ENCODE measurements around the gene BCAS3. TPM values are rescaled to one million over a fixed set of nuclear protein-coding genes. Genes with fewer than 3 reads are reported as not detected.

Gene BCAS3
- total and polyA plus RNA-seq, 4 donors = 5.8 to 24.6 (median 10.1) TPM

- H3K9me3 ChIP-seq (ENCODE audit: control insufficient read depth in 4 of 4, low read length in 3 of 4) = peaks cover 0 to 3% (median 0%) of the 10 kb centered on the region in 4 donors
- no peaks in the 10 kb centered on the region for H3K27me3 ChIP-seq (ENCODE audit: control insufficient read depth in 4 of 4, insufficient read depth in 4 of 4, low read length in 3 of 4)
- no peaks in the 10 kb centered on the region for H3K4me1 ChIP-seq (ENCODE audit: control insufficient read depth in 4 of 4, insufficient read depth in 4 of 4, low read length in 3 of 4)
- H3K4me3 ChIP-seq (ENCODE audit: low read depth in 1 of 3, low read length in 3 of 3) = peak overlapping the region in 1 of 3 donors; percentile 26
- no peak overlapping the region for H3K9ac ChIP-seq (ENCODE audit: low read depth in 1 of 2, low read length in 2 of 2)
- DNase-seq (ENCODE audit: low spot score) = no peak
- no peak overlapping the region for H3K27ac ChIP-seq (ENCODE audit: low read depth in 1 of 2, low read length in 2 of 2)
- no peaks in the 10 kb centered on the region for H3K36me3 ChIP-seq (ENCODE audit: control insufficient read depth in 4 of 4, insufficient read depth in 3 of 4, low read depth in 1 of 4, low read length in 3 of 4)
- TF ChIP-seq, protein P1, sequence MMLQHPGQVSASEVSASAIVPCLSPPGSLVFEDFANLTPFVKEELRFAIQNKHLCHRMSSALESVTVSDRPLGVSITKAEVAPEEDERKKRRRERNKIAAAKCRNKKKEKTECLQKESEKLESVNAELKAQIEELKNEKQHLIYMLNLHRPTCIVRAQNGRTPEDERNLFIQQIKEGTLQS (IDR thresholded peaks at IDR 0.05) = no peak
- no peak for TF ChIP-seq EGR1 (IDR thresholded peaks at IDR 0.05; ENCODE audit: low read depth in 2 of 2)
- TF ChIP-seq GABPA (IDR thresholded peaks at IDR 0.05 in 1 of 2, conservative IDR thresholded peaks at IDR 0.05 in 1 of 2) = no peak
- TF ChIP-seq, protein P2, sequence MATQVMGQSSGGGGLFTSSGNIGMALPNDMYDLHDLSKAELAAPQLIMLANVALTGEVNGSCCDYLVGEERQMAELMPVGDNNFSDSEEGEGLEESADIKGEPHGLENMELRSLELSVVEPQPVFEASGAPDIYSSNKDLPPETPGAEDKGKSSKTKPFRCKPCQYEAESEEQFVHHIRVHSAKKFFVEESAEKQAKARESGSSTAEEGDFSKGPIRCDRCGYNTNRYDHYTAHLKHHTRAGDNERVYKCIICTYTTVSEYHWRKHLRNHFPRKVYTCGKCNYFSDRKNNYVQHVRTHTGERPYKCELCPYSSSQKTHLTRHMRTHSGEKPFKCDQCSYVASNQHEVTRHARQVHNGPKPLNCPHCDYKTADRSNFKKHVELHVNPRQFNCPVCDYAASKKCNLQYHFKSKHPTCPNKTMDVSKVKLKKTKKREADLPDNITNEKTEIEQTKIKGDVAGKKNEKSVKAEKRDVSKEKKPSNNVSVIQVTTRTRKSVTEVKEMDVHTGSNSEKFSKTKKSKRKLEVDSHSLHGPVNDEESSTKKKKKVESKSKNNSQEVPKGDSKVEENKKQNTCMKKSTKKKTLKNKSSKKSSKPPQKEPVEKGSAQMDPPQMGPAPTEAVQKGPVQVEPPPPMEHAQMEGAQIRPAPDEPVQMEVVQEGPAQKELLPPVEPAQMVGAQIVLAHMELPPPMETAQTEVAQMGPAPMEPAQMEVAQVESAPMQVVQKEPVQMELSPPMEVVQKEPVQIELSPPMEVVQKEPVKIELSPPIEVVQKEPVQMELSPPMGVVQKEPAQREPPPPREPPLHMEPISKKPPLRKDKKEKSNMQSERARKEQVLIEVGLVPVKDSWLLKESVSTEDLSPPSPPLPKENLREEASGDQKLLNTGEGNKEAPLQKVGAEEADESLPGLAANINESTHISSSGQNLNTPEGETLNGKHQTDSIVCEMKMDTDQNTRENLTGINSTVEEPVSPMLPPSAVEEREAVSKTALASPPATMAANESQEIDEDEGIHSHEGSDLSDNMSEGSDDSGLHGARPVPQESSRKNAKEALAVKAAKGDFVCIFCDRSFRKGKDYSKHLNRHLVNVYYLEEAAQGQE (IDR thresholded peaks at IDR 0.05) = no peak
- no peak for TF ChIP-seq JUND (IDR thresholded peaks at IDR 0.05)
- no peak for TF ChIP-seq HNF4G (IDR thresholded peaks at IDR 0.05)
- no peak for TF ChIP-seq FOXA1 (IDR thresholded peaks at IDR 0.05)
- TF ChIP-seq RAD21 (IDR thresholded peaks at IDR 0.05) = no peak
- no peak for TF ChIP-seq HNF4A (conservative IDR thresholded peaks at IDR 0.05)
- TF ChIP-seq YY1 (IDR thresholded peaks at IDR 0.05) = no peak
- TF ChIP-seq, protein P3, sequence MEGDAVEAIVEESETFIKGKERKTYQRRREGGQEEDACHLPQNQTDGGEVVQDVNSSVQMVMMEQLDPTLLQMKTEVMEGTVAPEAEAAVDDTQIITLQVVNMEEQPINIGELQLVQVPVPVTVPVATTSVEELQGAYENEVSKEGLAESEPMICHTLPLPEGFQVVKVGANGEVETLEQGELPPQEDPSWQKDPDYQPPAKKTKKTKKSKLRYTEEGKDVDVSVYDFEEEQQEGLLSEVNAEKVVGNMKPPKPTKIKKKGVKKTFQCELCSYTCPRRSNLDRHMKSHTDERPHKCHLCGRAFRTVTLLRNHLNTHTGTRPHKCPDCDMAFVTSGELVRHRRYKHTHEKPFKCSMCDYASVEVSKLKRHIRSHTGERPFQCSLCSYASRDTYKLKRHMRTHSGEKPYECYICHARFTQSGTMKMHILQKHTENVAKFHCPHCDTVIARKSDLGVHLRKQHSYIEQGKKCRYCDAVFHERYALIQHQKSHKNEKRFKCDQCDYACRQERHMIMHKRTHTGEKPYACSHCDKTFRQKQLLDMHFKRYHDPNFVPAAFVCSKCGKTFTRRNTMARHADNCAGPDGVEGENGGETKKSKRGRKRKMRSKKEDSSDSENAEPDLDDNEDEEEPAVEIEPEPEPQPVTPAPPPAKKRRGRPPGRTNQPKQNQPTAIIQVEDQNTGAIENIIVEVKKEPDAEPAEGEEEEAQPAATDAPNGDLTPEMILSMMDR (IDR thresholded peaks at IDR 0.05; ENCODE audit: low read depth, low read length, missing input control) = no peak
- no peak for TF ChIP-seq MAX (IDR thresholded peaks at IDR 0.05)
- TF ChIP-seq SP1 (IDR thresholded peaks at IDR 0.05) = no peak
- TF ChIP-seq TAF1 (conservative IDR thresholded peaks at IDR 0.05) = no peak
- no peak for TF ChIP-seq NR2F2 (IDR thresholded peaks at IDR 0.05)
- TF ChIP-seq, protein P4, sequence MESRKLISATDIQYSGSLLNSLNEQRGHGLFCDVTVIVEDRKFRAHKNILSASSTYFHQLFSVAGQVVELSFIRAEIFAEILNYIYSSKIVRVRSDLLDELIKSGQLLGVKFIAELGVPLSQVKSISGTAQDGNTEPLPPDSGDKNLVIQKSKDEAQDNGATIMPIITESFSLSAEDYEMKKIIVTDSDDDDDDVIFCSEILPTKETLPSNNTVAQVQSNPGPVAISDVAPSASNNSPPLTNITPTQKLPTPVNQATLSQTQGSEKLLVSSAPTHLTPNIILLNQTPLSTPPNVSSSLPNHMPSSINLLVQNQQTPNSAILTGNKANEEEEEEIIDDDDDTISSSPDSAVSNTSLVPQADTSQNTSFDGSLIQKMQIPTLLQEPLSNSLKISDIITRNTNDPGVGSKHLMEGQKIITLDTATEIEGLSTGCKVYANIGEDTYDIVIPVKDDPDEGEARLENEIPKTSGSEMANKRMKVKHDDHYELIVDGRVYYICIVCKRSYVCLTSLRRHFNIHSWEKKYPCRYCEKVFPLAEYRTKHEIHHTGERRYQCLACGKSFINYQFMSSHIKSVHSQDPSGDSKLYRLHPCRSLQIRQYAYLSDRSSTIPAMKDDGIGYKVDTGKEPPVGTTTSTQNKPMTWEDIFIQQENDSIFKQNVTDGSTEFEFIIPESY (IDR thresholded peaks at IDR 0.05) = no peak
- no peak for TF ChIP-seq RXRA (IDR thresholded peaks at IDR 0.05)
Observed at GRCh38 chr17:60750640-60751039, 73.0 kb downstream of the BCAS3 start.
